HUES6 (cell line): Measurements from ENCODE around the gene PPP1R12C.
"Not testable (repeated sequence)": the region's sequence is repeated elsewhere in the genome, so short reads cannot be mapped to it uniquely, and the experiment has no call there.

ENCODE experiments used
- H3K27ac ChIP-seq: 2 replicates; pipeline ENCODE4 v1.7.0; 2013; ENCODE audit warnings: low read depth, mild to moderate bottlenecking, low read length, inconsistent platforms
- H3K27me3 ChIP-seq: 2 replicates; pipeline ENCODE4 v1.6.1; 2013; ENCODE audit warnings: low read length; ENCODE audit not compliant: control insufficient read depth, insufficient read depth
- H3K36me3 ChIP-seq: 2 replicates; pipeline ENCODE4 v1.6.1; 2013; ENCODE audit warnings: low read length; ENCODE audit not compliant: control insufficient read depth, insufficient read depth
- H3K4me1 ChIP-seq: 2 replicates; pipeline ENCODE4 v1.6.1; 2013; ENCODE audit warnings: low read length; ENCODE audit not compliant: control insufficient read depth, insufficient read depth
- H3K4me3 ChIP-seq: 2 replicates; pipeline ENCODE4 v1.5.1; 2013; ENCODE audit warnings: low read depth, low read length
- H3K9ac ChIP-seq: one replicate; pipeline ENCODE4 v1.6.1; 2013; ENCODE audit warnings: mild to moderate bottlenecking, low read length
- H3K9me3 ChIP-seq: 2 replicates; pipeline ENCODE4 v1.6.1; 2013; ENCODE audit warnings: low read depth, low read length; ENCODE audit not compliant: control insufficient read depth, insufficient read depth

The PPP1R12C gene

DNA sequence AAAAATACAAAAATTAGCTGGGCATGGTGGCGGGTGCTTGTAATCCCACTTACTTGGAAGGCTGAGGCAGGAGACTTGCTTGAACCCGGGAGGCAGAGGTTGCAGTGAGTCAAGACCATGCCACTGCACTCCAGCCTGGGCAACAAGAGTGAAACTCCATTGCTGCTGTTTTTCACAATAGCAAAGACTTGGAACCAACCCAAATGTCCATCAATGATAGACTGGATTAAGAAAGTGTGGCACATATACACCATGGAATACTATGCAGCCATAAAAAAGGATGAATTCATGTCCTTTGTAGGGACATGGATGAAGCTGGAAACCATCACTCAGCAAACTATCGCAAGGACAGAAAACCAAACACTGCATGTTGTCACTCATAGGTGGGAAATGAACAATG is 10.2 kb downstream of the PPP1R12C start:
- H3K4me3 ChIP-seq, H3K27me3 ChIP-seq, H3K4me1 ChIP-seq, H3K27ac ChIP-seq, H3K9ac ChIP-seq, H3K9me3 ChIP-seq: not testable (repeated sequence)
- peaks cover 27% of the 10 kb centered on the region for H3K36me3 ChIP-seq

DNA sequence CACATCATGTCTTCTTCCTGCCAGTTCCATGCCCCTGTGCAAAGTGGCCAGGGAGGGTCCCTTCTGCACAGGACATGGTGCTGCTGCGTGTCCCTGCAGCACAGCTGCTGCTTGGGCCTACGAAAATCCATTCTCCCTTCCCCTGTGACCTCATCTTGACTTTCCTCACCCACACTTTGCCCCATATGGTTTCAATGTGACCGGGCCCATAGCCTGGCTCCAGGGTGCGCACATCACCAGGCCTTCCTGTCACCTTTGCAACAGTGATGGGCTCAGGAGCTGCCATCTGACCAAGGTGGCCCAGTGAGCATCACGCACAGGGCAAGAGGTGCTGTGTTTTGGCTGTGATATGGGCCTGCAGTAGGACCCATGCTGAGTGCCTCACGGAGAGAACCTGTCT is 10.8 kb downstream of the PPP1R12C start:
- Histone ChIP-seq H3K9me3 (0 out of 2 replicates have a peak, but pooled peaks cover 3% of the 10 kb centered on the region), H3K27ac (no peak overlapping the region), H3K9ac (no peak overlapping the region), H3K4me3 (no peak overlapping the region), H3K4me1 (no peaks in the 10 kb centered on the region), H3K36me3 (peaks cover 32% of the 10 kb centered on the region), H3K27me3 (no peaks in the 10 kb centered on the region)

DNA sequence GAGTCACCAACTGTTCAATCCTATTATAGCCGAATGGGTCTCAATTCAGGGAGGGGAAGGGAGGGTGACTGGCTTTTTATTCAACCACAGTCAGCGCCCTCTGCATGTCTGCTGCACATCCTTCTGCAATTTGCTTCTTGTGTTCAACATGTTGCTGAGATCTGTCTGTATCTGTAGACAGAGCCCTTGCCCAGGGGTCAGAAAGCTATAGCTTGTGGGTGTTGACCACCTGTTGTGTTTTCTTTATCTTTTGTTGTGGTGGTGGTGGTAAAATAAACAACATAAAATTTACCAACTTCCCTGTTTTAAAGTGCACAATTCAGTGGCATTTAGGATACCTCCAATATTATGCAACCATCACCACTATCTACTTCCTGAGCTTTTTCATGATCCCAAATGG is 12.2 kb downstream of the PPP1R12C start:
- no peak overlapping the region for H3K4me3 ChIP-seq
- 0 out of 2 replicates have a peak, but pooled peaks cover 3% of the 10 kb centered on the region for H3K9me3 ChIP-seq
- H3K27me3 ChIP-seq = no peaks in the 10 kb centered on the region
- peaks cover 34% of the 10 kb centered on the region for H3K36me3 ChIP-seq
- no peak overlapping the region for H3K27ac ChIP-seq
- H3K4me1 ChIP-seq = no peaks in the 10 kb centered on the region
- H3K9ac ChIP-seq = no peak overlapping the region

DNA sequence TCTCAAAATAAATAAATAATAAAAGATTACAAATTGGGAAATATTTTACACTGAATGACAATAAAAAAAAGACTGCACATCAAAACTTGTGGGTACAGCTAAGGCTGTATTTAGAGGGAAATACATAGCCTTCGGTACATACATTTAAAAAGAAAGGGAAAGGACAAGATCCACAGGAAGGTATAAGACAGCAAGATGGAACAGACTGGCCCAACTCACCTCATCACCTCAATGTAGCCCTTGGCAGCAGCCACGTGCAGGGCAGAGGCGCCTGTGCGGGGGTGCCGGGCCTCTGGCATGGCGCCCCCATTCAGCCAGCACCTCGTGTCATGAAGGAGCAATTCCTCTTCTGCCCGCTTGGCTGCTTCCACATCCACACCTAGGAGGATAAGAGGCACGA is 14.2 kb downstream of the PPP1R12C start:
- no peaks in the 10 kb centered on the region for H3K27me3 ChIP-seq
- no peak overlapping the region for H3K27ac ChIP-seq
- H3K4me3 ChIP-seq = no peak overlapping the region
- peaks cover 21% of the 10 kb centered on the region for H3K36me3 ChIP-seq
- H3K4me1 ChIP-seq = no peaks in the 10 kb centered on the region
- H3K9me3 ChIP-seq = 0 out of 2 replicates have a peak, but pooled peaks cover 3% of the 10 kb centered on the region
- H3K9ac ChIP-seq = no peak overlapping the region

DNA sequence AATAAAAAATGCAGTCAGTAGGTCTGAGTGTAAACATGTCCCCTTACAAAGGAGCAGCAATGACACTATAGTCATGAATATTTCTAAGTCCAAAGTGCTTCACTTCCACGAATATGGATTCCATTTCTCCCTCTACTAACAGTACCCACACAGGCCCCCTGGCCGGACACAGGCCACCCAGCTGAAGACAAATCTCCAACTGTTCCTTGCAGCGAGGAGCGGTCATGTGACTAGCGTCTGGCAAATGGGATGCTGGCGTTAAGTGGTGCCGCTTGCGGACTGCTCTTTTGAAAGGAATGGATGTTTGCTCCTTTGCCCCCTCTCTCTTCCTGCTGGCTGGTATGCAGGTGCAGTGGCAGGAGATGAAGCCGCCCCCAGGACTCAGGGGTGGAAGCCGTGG is 16.2 kb downstream of the PPP1R12C start:
- no peak overlapping the region for H3K4me3 ChIP-seq
- H3K27me3 ChIP-seq = no peaks in the 10 kb centered on the region
- H3K27ac ChIP-seq = no peak overlapping the region
- no peak overlapping the region for H3K9ac ChIP-seq
- H3K9me3 ChIP-seq = 0 out of 2 replicates have a peak, but pooled peaks cover 3% of the 10 kb centered on the region
- peaks cover 2% of the 10 kb centered on the region; the same call in 1 of the 2 replicates for H3K4me1 ChIP-seq
- peaks cover 21% of the 10 kb centered on the region for H3K36me3 ChIP-seq

DNA sequence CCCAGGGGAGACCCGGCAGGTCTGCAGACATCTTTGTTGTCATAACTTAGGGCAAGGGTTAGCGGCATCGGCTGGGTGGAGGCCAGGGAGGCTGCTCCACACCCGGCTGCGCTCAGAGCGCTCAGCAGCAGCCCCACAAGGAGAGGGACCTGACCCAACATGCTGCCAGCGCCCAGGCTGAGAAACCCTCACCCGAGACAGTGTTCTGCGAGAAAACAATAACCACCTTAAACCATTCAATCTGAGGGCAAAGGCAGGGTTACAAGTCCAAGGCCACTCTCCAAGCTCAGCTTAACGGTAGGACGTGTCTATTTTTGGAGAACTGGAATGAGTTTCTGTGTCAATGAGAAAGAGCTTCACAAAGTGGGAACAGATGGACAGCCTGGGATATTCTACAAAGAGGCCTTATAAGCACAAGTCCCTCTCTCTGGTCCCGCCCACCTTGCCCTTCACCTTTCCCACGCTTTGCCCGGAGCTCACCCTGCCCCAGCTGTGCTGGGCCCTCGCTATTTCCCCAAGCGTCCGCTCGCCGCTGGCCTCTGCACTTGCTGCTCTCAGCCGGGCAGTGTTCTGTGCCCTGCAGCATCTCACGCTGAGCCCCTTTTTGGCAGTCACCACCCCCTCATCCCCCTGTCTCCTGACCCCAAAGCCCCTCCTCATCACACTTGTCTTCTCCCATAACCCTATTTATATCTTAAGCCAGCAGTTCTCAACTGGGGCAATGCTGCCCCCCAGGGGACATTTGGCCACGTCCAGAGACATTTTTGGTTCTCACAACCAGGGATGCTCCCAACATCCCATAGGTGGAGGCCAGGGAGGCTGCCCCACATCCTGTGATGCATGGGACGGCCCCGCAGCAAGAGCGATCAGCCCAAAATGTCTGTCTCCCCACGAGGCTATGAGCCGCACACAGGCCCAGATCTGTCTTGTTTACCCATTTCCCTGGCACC is 17.6 kb downstream of the PPP1R12C start:
- Histone ChIP-seq H3K27me3 (no peaks in the 10 kb centered on the region), H3K9me3 (0 out of 2 replicates have a peak, but pooled peaks cover 3% of the 10 kb centered on the region), H3K9ac (no peak overlapping the region), H3K4me3 (no peak overlapping the region), H3K27ac (no peak overlapping the region), H3K36me3 (peaks cover 19% of the 10 kb centered on the region), H3K4me1 (peaks cover 14% of the 10 kb centered on the region)

DNA sequence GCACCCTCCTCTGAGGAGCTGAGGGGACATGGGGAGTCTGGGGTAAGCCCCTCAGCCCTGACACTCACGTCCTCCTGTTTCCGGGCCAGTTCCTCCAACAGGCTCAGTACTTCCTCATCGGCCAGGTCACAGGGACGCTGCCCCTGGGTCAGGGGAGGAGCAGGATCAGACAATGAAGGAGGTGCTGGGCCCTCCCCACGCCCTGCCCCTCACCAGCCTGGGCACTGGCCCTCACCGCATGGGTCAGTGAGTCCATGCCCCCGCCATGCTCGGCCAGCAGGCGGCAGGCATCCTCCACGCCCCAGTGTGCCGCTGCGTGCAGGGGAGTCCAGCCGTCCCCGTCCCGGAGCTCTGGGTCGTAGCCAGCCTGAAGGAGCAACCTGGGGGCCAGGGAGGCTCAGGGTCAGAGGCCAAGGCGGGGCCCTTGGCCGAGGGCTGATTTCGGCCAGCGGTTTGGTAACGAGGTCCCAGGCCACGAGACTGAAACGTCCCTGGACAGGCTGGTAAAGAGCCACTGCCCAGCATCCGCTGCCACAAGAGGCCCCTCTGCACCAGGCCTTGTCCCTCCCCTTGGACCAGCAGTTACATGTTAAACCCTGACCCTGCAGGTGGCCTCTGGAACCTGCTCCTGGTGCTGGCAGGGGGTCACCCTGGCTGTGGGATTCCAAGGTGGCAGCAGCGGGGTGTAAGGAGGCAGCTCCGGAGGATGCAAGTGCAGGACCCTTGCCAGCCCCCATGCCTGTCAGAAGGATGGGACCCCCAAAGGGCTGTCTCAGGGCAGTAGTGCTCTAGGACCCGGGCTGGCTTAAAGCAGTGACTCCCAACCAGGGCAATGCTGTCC is 18.5 kb downstream of the PPP1R12C start:
- H3K36me3 ChIP-seq = peaks cover 19% of the 10 kb centered on the region
- H3K4me3 ChIP-seq = no peak overlapping the region
- no peak overlapping the region for H3K9ac ChIP-seq
- H3K9me3 ChIP-seq = 0 out of 2 replicates have a peak, but pooled peaks cover 3% of the 10 kb centered on the region
- no peak overlapping the region for H3K27ac ChIP-seq
- no peaks in the 10 kb centered on the region for H3K27me3 ChIP-seq
- peaks cover 22% of the 10 kb centered on the region for H3K4me1 ChIP-seq

DNA sequence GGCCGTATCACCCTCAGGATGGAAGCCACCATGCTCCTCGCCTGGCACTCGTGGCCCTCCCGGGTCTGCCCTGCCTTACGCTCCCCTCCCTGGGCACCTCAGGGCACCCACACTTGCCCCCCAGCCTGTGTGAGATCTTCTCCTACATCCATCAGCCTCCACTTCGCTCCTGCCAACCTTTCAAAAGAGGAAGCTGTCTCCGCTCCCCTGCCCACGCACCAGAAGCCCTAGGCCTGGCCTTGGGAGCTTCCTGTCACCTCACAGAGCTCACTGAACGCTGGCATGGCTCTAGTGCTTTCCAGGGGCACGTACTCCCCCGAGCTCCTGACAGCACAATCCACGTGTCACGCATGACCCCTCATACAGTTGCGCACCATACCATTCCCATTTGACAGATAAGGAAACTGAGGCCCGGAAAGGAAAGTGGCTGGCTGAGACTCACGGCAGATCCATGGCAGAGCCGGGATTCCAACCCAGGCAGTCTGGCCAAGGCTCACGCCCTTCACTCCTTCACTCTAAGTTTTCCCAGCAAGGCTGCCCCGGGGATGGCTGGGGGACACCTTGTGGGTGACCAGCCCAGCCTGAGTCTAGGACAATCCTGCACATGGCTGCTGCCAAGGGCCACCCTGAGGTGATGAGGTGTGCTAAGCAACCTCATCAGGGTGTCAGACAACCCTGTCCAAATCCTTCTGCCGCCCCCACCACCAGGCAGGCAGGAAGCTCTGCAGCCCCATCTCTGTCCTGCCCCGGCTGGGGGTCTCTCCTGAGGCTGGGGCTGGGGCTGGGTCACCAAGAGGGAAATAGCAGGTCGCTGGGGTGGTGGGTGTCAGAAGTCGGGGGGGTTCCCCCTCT is 19.3 kb downstream of the PPP1R12C start:
- no peaks in the 10 kb centered on the region for H3K9me3 ChIP-seq
- no peaks in the 10 kb centered on the region for H3K27me3 ChIP-seq
- no peak overlapping the region for H3K9ac ChIP-seq
- no peak overlapping the region for H3K4me3 ChIP-seq
- H3K27ac ChIP-seq = no peak overlapping the region
- peaks cover 16% of the 10 kb centered on the region for H3K36me3 ChIP-seq
- peaks cover 22% of the 10 kb centered on the region for H3K4me1 ChIP-seq

DNA sequence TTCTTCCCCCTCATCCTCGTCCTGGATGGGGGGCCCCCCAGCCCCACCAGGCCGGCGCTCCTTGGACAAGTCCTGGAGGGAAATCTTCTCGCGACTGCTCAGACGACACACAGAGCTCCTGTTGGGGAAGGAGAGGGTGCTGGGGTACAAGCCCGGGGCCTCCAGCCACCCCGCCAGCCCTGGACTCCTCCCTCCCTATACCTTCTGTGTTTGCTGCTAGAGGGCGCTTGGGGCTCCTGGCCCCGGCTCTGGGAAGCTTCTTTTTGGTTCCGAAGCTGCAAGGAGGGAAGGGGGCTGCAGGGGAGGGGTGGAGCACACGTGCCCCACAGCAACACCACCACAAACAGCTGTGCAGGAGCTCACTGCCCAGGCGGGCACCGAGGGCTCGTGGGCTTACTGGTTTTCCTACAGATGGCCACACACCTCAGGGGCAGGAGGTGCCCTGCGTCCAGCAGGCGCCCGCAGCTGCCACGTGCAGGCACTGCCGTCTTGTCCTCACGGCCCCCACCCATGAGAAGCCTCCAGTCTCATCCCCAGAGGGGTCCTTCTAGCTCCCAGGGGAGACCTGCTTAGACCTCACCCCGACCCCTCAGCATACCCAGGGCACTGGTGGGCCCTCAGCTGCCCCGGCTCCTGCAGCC is 21.3 kb downstream of the PPP1R12C start:
- Histone ChIP-seq H3K9me3 (no peaks in the 10 kb centered on the region), H3K9ac (no peak overlapping the region), H3K4me1 (peaks cover 29% of the 10 kb centered on the region), H3K4me3 (no peak overlapping the region), H3K27ac (no peak overlapping the region), H3K27me3 (no peaks in the 10 kb centered on the region), H3K36me3 (peaks cover 2% of the 10 kb centered on the region)
